ENCODE results near the gene IFTAP.

IFTAP gene

DNA sequence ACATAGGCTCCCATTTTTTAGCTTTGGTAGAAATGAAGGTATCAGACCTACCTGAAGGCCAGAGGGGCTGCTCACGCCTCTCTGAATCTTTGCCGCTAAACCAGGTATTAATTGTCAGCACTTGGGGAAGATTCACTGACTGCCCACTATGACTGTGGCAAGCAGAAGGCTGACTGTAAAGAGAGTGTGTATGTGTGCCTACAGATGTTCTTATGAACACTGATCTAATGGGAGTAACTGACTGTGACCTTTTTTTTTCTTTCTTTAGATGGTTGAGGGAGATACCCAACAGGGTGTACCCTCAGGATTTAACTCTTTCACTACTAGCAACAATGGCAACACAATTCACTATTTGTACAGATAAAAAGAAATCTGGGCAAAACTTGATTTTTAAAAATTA is 3.7 kb downstream of the IFTAP start, which contains the start of gene RAG2:
RAG2 (minus strand) TSS at position 186 of the 400 bp plus-strand sequence. CDS start 4,068 bp downstream, outside the sequence.
- DNase-seq (ENCODE audit: low read depth in 3 of 3): no peak

DNA sequence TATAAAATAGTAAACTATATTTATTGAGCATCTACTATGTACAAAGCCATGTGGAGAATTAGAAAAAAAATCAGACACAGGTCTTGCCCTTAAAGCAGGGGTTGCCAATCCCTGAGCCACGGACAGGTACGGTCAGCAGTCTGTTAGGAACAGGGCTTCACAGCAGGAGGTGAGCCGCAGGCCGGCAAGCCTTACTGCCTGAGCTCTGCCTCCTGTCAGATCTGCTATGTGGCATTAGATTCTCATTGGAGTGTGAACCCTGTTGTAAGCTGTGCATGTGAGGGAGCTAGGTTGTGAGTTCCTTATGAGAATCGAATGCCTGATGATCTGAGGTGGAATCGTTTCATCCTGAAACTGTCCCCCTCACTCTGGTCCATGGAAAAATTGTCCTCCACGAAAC is 5.9 kb downstream of the IFTAP start:
- no peak for DNase-seq (ENCODE audit: low read depth in 3 of 3)

DNA sequence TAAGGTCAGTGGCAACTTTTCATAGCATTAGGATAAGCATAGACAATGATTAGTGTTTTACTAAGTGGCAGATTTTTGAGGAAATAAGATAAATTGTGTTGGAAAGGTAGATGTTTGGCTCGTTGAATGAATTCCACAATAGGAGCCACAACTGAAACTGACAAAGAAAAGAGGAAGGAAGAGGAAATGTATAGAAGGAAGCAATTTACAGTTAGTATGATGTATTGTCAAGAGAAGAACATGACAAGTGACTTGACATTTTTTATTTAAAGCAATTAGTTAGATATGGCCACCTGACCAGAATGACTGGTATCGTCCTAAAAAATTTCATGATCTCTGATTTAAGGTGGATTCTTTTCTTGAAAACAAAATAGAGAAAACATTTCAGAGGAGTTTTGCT is 6.9 kb downstream of the IFTAP start:
- no peak for DNase-seq (ENCODE audit: low read depth in 3 of 3)

DNA sequence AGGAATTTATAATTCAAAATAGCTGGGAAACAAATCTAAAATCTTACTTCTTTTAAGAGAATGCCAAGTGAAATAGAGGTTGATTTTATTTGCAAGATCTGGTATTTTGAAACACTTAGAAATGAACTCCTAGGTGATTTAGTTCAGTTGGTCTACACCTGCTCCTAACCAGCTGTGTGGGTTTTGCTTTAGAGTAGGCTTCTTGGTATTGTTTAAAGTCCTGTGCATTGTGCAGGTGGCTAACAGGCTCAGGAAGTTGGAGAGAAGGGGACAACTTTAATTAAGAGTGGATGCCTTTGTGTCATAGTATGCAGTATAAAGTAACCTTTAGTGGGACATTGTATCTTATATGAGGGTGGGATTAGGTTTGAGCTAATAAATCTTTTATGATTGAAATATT is 7.8 kb downstream of the IFTAP start:
- no peak for DNase-seq (ENCODE audit: low read depth in 3 of 3)

DNA sequence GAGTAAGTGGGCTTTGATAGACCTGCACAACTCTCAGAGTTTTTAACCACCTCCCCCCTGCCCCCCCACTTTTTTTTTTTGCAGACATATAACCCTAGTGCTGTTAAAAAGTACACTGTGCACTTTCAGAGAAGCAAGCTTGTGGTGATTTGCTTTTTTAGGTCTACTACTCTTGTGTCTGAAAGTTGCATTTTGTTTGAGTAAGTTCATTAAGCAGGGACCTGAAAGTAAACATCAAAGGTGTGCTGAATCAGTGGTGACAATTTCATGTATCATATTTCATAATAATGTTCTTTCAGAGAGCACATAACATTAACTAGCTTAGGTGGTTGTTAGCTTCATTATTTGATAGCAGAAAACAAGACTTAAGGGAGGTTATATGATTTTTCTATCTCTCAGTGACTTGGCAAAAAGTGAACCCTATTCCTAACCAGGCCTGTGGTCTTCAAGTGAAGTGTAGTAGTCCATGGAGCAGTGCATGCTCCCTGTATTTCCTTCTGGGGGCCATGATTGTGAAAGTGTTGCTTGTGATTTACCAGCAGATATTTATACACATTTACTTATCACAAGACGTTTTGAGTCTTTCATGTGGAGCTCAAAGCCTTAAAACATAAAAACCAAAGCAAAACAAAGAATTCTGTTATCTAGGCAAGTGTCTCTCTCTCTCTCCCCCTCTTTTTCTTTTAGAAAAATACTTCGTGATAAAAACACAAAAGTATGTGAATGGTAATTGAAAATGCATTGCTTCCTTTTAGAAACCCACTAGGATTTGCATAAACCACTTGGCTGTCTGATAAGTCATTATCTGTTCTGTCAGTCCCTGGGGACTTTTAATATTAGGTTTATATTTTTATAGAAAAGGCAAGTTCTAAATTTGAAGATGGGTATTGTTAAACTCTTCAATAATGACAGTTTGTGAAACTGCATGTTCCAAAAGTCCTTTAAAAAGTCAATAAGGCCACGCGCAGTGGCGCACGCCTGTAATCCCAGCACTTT is 11.2 kb downstream of the IFTAP start:
- no peak for DNase-seq (ENCODE audit: low read depth in 3 of 3)

DNA sequence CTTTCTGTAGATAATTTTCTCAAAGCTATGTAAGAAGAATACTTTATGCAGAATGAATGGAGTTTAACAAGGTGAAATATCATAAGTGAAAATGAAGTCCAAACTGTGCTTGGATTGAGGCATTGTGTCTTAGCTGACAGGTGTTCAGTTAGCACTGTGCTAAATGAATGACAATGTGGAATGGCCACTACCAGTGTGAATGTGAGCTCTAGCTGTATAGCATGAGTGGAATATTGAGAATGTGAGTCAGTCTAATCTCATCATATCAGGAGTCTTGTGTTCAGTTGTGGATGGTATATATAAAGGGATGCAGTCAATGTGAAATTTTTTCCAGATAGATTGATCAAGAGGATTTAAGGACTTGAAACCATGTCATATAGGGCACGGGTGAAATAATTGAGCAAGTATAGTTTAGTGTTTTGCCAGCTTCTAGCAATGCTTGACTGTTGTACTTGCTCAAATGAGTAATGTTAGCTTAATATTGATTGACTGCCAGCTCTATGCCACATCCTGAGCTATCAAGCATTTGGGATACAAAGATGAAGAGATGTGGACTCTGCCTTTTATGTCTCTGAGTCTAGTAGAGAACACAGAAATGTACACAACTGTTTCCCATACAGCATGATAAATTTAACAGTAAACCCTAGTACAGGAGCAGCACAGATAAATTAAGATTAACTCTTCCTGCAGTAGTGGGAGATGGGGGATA is 14.3 kb downstream of the IFTAP start:
- DNase-seq (ENCODE audit: low read depth in 3 of 3): no peak

DNA sequence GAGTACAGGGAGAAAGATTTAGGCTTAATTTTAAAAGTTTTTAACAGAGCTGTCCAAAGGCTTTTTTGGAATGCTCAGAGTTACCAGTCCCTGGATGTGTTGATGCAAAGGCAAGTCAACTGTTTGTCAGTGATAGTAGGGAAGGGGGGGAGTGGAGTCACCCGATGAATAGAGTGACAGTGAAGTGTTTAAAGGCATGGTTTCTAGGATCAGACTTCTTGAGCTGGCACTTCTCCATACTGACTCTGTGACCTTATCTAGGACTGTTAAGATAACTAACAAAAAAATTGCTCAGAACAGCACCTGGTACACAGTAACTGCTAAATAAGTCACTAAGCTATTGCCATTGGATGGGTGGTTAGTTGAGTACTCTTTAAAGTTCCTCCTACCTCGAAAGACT is 15.1 kb downstream of the IFTAP start:
- no peak for DNase-seq (ENCODE audit: low read depth in 3 of 3)

DNA sequence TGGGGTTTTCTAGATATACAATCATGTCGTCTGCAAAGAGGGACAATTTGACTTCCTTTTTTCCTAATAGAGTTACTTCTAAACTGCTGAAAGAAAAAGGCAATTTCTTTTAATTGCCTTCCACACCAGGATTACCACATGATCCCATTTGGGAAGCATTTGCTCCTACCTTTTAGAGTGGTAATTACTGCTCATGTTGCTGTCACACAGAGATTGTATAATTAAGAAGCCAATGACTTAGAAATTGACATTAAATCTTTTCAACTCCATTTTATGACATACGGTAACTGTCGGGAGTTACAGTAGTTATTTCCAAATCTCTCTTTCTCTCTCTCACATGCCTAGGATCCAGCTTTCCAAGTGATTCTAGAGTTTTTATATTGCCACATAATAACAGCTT is 21.5 kb downstream of the IFTAP start:
- no peak for DNase-seq (ENCODE audit: low read depth in 3 of 3)

DNA sequence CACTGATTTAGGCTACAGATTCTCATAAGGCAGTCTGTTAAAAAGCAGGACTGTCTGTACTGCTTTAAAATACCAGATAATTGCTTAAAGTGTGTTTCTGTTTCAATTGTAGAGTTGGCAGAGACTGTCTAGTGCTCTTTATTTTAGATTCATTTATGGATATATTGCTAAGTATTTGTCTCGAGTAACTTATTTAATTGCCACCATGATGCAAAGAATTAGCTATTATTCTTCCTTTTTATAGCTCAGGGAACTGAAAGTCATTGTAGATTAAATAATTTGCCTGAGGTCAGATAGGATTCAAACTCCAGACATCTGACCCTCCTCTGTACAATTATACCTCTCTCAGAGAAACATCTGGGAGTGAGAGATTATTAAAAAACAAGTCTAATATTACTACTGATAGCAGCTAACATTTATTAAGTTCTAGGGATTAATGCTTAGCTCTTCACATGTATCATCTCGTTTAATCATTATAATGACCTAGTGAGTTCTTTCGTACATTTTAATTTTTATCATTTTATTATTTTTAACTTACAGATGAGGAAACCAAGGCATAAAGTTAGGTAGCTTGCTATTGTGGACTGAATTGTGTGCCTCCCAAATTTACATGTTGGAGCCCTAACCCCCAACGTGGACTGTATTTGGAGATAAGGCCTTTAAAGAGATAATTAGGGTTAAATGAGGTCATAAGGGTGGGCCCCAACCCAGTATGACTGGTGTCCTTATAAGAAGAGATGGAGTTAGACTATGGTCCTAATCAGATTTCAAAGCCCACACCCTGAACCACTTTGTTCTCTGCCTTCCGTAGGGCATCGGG is 23.5 kb downstream of the IFTAP start:
- no peak for DNase-seq (ENCODE audit: low read depth in 3 of 3)

DNA sequence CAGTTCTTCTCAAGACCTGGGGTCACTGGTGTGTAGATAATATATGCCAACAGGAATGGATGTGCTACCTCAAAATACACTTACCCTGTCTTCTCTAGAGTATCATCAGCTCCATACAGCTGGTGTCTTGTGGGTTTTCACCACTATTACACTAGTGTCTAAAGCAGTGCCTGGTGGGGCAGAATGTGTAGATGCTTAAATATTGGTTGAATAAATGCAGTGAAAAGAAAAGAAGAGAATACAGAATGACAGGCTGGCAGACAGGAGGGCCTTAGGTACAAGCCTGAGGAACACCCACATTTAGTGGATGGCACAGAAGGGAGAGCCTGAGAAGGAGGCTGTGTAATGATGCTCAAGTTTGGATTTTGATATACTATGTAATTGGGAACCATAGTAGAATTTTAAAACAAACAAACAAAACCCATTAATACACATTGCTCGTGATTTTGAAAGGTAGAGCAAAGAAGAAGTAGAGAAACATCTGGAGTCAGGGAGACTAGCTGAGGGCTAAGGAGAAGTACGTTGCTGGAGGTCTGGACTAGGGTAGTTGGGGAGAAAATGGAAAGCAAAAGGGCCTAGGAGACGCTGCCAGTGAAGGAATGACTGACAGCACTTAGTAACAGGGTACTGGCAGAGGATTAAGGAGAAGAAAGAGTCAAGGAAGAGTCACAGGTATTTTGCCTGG is 24.2 kb downstream of the IFTAP start:
- no peak for DNase-seq (ENCODE audit: low read depth in 3 of 3)

DNA sequence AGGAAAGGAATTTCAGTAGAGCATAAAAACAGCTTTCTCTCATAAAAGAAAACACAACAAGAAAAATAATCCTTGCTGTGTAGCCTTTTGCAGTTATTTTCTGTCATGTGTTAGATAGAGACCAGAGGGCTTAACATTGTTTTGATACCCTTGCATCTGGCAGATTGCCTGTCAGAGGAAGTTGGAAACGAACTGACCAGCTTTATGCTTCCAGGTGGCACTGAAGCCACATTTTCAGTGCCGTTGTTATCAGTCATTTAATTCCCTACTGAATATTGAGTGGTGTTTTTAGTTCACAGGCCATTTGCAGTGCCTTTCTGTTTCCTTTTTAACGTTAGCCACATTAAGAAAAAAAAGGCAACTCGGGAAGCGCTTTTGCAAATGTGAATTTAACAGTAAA is 25.2 kb downstream of the IFTAP start:
- no peak for DNase-seq (ENCODE audit: low read depth in 3 of 3)

DNA sequence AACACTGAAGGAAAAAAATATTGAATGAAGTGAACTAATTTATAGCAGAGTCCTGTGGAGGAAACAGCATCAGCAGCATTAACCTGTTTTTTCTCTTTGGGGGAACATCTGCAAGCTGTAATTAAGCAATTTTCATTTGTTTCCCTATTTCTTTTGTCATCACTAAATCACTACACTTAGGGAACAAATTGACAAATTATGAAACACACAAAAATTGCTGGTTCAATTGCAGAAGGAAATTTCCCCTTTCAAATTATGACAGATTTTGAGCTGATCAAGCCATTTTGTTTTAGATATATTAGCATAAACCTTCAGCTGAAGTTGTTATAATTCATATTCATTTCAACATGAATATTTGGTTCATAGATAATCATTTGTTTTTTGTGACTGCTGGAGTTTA is 25.9 kb downstream of the IFTAP start:
- no peak for DNase-seq (ENCODE audit: low read depth in 3 of 3)

DNA sequence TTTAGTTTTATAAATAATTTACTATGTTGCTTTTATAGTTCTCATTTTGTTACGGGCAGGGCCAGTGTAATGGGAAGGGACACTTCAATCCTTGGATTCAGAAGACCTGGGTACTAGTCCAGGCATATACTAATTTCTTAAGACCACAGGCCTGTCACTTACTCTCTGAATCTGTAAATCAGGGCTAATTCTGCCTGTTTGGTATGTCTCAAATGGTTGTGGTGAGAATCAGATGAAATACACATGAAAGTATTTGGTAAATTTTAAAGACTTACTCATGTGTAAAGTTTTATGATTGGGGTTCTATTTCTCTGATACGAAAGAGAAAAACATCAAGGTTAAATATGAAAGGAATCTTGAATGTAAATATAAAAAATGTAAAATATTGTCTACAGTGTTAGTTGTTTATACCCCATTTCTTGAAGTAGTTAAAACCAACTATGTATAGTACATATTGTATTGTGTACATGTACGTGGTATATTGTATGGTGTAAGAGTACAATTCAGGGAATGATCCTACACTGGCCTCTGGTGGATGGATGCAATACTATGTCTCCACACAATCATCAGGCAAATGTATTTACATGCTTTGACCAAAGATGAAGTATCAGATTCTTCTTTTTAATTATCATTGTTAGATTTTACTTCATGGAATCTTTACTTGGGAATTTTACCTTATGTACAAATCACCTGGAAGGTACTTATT is 28.3 kb downstream of the IFTAP start:
- DNase-seq (ENCODE audit: low read depth in 3 of 3): no peak

DNA sequence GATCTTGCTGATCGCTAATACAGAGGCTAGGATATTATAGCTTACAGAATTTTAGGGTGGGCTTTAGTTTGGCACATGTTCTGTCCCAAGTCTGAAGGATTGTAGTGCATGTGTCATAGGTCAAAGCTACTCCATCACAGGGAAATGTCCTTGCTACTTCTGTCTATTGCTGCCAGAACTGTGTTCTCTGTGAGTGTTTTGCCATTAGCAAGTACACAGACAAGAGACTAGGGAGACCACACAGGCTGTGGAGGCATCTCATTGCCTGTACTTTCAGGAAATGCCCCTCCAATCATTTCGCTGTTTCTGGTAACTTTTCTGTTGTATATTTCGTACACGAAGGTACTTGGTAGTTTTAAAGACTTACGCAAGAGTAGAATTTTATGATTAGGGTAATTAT is 29.2 kb downstream of the IFTAP start:
- no peak for DNase-seq (ENCODE audit: low read depth in 3 of 3)

DNA sequence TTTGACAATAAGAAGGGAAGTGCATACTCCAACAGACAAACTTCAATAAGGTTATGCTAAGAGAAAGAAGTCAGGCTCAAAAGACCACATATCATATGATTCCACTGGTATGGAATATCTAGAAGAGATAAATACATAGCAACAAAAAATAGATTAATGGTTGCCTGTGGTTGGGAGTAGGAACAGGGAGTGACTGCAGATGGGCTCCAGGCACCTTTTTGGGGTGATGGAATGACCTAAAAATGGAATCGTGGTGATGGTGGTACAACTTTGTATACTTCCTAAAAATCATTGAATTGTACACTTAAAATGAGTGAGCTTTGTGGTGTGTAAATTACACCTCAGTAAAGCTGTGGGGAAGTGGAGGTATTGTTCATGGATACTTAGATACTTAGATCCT is 32.7 kb downstream of the IFTAP start:
- DNase-seq (ENCODE audit: low read depth in 3 of 3): no peak

DNA sequence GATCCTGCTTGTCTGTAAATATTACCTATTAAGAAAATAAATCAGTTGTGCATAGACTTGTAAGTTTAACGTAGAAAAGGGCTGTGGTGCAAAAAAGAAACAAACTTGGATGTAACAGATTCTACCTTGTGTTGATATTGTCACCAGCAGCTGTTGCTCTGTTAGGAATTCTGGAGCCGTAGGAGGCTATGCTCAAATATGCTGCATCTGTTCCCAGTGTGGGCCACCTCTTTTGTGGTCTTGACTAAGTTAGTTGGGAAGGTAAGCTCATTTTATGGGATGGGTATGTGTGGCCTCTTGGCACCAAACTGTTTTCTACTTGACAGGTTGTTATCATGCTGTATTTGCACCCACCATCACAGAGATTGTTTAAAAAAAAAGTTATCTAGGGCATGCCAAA is 33.2 kb downstream of the IFTAP start:
- no peak for DNase-seq (ENCODE audit: low read depth in 3 of 3)

DNA sequence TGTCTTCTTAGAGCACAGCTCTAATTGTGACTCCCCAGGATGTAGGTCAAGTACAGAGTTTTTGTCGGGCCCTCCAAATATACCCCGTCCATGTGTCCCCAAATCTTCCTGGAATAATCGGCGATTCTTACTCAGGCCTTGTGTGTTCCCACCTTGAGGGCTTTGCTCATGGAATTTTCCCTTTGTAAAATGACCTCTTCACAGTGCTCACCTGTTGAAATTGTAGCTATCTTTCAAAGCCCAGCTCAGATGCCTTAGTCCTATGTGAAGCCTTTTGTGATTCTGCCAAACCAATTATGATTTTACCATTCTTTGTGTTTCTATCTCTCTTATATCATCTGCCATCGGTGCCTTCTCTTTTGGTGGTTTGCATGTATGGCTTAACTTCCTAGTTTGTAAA is 33.8 kb downstream of the IFTAP start:
- DNase-seq (ENCODE audit: low read depth in 3 of 3): no peak

DNA sequence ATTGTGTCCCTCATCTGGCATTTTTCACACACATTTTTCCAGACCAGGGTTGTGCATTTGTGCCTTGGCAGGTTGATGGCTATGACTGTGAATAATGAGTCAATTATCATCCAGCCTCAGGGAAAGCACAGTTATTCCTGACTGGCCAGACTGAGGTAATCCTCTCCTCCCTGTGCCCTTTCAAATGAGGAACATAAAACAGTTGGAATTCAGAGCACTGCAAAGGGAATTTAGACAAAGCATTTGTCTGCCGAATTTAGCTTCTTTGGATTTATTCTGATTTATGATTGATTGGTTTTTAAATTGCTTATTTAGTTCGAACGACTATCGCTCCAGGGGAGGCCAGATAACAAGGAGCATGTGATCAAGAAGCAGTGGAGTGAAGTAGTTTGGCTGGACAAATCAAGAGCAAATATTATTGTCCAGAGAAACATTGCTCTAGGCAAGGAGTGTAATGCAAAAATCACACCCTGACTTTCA is 34.5 kb downstream of the IFTAP start:
- no peak for DNase-seq (ENCODE audit: low read depth in 3 of 3)

DNA sequence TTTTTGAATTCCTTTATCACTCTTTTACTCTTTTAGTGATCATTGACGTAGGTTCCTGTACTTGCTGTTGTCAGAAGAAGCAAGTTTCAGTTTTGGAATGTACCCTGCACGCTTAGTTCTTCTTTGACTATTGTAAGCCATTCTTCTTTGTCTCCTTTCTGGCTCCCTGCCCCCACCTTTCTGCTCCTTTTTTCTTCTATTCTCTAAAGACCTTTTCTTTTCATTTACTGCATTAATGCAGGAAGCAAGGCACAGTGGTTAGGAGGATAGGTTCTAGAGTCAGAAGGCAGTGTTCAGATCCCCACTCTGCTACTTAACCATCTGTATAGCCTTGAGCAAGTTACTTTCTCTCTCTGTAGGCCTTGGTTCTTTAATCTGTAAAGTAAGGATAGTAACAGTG is 37.5 kb downstream of the IFTAP start:
- no peak for DNase-seq (ENCODE audit: low read depth in 3 of 3)

DNA sequence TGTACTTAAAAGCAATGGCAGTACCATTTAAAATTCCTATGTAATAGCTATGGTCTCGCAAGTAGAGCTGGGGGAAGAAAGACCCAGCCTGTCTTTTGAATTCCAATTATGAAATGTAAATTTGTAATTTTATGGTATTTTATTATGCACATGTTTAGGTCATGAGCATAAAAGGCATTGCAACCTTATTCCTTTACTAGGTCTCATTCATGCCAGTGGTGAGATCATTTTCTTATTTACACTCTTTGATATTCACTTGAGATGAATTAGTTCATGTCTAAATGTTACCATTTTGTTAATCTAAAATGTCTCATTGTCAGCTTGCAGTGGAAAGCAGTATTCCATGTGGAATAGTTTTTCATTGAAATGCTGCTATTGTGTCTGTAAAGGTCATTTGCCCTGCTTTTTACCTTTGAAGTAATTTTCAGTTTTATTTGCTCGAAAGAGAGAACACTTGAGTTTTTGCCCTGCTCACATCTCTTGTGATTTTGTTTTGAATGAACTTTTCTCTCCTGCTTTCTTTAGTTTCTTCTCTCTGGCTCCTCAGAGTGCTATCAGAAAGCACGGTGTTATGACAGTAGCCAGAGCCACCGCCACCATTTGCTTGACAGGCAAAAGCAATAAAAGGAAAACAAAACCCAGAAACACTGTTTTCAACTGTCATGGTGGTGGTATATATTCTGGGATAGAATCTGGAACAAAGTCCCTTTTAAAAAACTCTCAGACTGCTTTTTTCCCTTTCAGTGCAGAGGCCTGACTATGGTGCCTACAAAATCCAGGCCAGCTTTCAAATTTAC is 41.0 kb downstream of the IFTAP start:
- no peak for DNase-seq (ENCODE audit: low read depth in 3 of 3)
